ENCODE data around the gene COX4I1.

COX4I1 gene

GRCh38 chr16:85799497-85800320 is at the start of gene COX4I1, which contains the start of gene EMC8:
Gene COX4I1, plus strand, starts transcription at chr16:85799695. Its CDS starts 1,511 bp downstream, at chr16:85801206.
Gene EMC8, minus strand, starts transcription at chr16:85799544. Its CDS starts 249 bp downstream, at chr16:85799295.
- DNase-seq = peak; percentile 92

GRCh38 chr16:85749771-85750145 is 49.7 kb upstream of the COX4I1 start:
- DNase-seq = no peak

- no peak for DNase-seq
Measured at GRCh38 chr16:85750146-85750826, 49.2 kb upstream of the COX4I1 start.

GRCh38 chr16:85750827-85751697 is 48.4 kb upstream of the COX4I1 start, which contains the start of gene C16orf74:
Gene C16orf74, minus strand, starts transcription at chr16:85751096. Its CDS starts 15,879 bp downstream, at chr16:85735217.
- no peak for DNase-seq

GRCh38 chr16:85751698-85752501 is 47.6 kb upstream of the COX4I1 start:
- no peak for DNase-seq

- peak; percentile 65 for DNase-seq
Measured at GRCh38 chr16:85752511-85753420, 46.7 kb upstream of the COX4I1 start.

GRCh38 chr16:85753559-85753958 is 45.9 kb upstream of the COX4I1 start:
- peak; percentile 63 for DNase-seq

- peak; percentile 36 for DNase-seq
Measured at GRCh38 chr16:85753976-85754375, 45.5 kb upstream of the COX4I1 start.

GRCh38 chr16:85754413-85754812 is 45.1 kb upstream of the COX4I1 start:
- DNase-seq = peak; percentile 87

GRCh38 chr16:85755929-85756768 is 43.3 kb upstream of the COX4I1 start:
- DNase-seq = no peak

- DNase-seq = no peak
Measured at GRCh38 chr16:85757341-85757822, 42.1 kb upstream of the COX4I1 start.

GRCh38 chr16:85759136-85759535 is 40.4 kb upstream of the COX4I1 start:
- no peak for DNase-seq

- no peak for DNase-seq
Measured at GRCh38 chr16:85759631-85760419, 39.7 kb upstream of the COX4I1 start.

- no peak for DNase-seq
Measured at GRCh38 chr16:85761861-85762260, 37.6 kb upstream of the COX4I1 start.

- no peak for DNase-seq
Measured at GRCh38 chr16:85762970-85763369, 36.5 kb upstream of the COX4I1 start.

- no peak for DNase-seq
Measured at GRCh38 chr16:85763616-85764015, 35.9 kb upstream of the COX4I1 start.

GRCh38 chr16:85765211-85765610 is 34.3 kb upstream of the COX4I1 start:
- DNase-seq = no peak

GRCh38 chr16:85765767-85766166 is 33.7 kb upstream of the COX4I1 start:
- no peak for DNase-seq

GRCh38 chr16:85767531-85767930 is 32.0 kb upstream of the COX4I1 start:
- DNase-seq = no peak
